ENCODE data around the gene TADA2B.

GRCh38 chr4:7000421-7001176, 42.6 kb upstream of the TADA2B start:
- TF ChIP-seq SUZ12 (IDR thresholded peaks at IDR 0.05; ENCODE audit: extremely low read depth, insufficient read depth, insufficient read length): no peak
- no peak for TF ChIP-seq YY1 (IDR thresholded peaks at IDR 0.05; ENCODE audit: insufficient read depth, insufficient read length)
- no peak for TF ChIP-seq ZNF274 (IDR thresholded peaks at IDR 0.05; ENCODE audit: low read depth, low read length)

Data from NT2/D1 (cell line).